GM21825 (cell line): ENCODE measurements around the gene OSTN.

Source experiments
- ATAC-seq: cut with Tn5 transposase; IDR thresholded peaks from one replicate; pipeline ENCODE4 v1.9.1; 2021; ENCODE audit warnings: mild to moderate bottlenecking, moderate library complexity; ENCODE audit not compliant: unreplicated experiment

The OSTN gene

GRCh38 chr3:191303596-191303995 is 104.6 kb downstream of the OSTN start:
- ATAC-seq = no peak

- ATAC-seq = no peak
These were observed 107.4 kb downstream of the OSTN start for GRCh38 chr3:191306428-191306827.

GRCh38 chr3:191307341-191307740 is 108.3 kb downstream of the OSTN start:
- ATAC-seq = no peak

GRCh38 chr3:191313296-191313695 is 114.3 kb downstream of the OSTN start:
- no peak for ATAC-seq

- ATAC-seq = no peak
These were observed 115.2 kb downstream of the OSTN start for GRCh38 chr3:191314109-191314728.
